ENCODE data around the gene DRD4.

Gene DRD4

DNA sequence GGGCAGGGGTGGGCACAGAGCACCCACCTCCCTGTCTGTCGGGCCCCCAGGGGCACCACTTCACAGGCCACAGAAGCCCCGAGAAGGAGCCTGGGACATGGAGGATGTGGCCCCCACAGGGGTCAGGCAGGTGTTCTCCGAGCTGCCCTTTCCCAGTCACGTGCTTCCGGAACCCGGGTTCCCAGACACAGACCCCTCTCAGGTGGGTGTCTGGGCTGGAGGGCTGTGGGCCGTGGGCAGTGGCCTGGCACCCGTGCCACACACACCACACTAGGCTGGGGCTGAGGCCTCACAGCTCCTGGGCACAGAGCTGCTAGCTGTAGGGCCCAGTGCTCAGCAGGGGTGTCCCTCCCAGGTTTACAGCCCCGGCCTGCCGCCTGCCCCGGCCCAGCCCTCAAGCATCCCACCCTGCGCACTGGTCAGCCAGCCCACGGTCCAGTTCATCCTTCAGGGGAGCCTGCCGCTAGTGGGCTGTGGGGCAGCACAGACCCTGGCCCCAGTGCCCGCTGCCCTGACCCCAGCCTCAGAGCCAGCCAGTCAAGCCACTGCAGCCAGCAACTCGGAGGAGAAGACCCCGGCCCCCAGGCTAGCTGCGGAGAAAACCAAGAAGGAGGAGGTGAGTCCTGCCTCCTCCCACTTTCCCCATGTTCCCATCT lies 26.8 kb upstream of the DRD4 start:
- DNase-seq (ENCODE audit: low read depth) = no peak

DNA sequence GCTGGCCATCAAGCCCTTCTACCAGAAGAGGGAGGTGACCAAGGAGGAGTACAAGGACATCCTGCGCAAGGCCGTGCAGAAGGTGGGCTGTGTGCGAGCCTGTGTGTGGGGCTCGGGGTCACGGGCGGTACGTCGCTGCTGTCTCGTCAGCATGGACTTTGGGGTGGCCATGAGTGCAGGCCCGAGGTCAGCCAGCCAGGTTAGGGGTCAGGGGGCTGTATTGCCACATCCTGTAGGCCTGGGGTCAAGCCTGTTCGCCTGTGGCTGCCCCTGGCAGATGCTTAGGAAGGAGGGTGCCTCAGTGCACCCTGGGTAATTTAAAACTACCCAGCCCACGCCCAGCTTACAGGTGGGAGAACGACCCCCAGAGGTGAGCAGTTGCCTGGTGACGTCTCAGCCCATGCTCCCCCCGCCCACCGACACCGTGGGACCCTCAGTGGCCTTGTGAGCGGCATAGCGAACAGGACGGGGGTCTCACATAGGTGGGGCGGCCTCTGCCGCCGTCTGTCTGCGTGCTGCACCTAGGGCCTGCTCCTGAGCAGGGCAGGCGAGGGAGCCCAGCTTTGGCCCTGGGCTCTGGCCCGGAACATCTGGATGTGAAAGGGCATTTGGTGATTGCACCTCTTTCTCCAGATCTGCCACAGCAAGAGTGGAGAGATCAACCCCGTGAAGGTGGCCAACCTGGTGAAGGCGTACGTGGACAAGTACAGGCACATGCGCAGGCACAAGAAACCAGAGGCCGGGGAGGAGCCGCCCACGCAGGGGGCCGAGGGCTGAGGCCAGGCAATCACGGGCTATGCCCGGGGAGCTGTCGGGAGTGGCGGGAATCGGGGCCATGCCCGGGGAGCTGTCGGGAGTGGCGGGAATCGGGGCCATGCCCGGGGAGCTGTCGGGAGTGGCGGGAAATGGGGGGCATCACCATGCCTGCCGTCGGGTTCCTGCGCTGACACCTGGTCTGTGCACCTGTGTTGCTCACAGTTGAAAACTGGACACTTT lies 25.8 kb upstream of the DRD4 start:
- DNase-seq (ENCODE audit: low read depth) = no peak

DNA sequence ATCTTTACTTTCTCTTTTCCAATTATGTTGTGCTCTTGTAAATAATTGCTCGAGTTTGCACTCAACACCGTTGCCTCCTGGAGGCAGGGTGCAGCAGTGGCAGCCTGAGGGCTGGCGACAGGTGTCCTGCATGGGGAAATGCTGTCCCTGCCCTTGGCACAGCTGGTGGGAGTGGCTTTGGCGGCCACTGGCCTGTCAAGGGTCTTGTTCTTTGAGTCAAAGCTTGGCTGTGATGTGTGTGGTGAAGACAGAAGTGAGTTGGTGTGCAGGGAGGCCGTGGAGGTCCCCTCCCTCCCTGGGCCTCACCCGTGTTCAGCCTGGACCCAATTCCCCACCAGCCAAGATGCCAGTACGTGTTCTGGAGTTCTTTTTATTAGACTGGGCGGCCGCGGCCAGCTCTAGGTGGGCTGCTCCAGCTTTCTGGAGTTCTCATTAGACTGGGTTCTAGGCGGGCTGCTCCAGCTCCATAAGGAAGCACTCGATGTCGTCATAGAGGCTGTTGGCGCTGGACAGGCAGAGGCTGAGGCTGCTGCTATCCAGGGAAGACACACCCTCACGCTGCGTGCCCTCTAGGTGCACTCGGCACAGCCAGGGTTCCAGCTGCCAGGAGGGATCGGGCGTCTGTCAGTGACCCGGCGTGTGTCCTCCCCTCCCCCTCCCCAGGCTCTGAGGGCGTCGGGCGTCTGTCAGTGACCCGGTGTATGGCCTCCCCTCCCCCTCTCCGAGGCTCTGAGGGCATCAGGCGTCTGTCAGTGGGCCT lies 24.7 kb upstream of the DRD4 start:
- no peak for DNase-seq (ENCODE audit: low read depth)

DNA sequence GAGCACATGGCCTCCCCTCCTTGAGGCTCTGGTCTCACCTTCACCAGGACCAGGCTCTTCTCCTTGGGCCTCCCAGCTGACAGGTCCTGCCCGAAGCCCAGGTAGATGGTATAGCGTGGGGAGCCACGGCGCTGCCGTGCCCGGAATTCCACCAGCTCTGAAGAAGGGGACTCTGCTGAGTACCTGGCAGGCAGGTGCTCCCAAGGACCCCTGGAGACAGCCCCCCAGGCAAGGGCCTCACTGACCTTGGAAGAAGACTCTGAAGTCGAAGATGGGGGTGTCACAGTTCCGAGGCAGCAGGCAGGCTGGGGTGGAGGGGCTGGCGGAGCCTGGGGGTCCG lies 24.1 kb upstream of the DRD4 start:
- DNase-seq (ENCODE audit: low read depth) = no peak

DNA sequence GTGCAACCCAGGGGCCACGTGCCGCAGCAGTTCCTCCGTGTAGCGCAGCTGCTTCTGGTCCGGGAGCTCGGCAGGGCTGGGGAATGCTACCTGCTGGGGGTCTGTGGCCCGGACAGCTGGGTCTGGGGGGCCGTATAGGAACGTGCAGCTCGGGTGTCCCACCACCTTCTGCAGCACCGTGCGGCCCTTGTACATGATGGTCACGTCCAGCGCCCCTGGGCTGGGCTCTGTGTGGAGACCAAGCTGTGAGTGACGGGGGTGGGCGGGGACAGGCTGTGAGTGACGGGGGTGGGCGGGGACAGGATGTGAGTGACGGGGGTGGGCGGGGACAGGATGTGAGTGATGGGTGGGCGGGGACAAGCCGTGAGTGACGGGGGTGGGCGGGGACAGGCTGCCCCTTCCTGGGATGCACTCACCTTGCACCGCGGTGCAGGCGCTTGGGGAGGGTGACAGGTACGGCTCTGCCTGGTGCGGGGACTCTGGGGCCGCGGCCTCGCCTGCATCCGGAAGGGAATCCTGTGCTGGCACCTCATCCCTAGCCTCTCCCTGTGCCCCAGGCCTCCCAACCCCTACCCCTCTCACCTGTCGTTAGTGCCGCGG lies 23.6 kb upstream of the DRD4 start:
- DNase-seq (ENCODE audit: low read depth) = no peak

DNA sequence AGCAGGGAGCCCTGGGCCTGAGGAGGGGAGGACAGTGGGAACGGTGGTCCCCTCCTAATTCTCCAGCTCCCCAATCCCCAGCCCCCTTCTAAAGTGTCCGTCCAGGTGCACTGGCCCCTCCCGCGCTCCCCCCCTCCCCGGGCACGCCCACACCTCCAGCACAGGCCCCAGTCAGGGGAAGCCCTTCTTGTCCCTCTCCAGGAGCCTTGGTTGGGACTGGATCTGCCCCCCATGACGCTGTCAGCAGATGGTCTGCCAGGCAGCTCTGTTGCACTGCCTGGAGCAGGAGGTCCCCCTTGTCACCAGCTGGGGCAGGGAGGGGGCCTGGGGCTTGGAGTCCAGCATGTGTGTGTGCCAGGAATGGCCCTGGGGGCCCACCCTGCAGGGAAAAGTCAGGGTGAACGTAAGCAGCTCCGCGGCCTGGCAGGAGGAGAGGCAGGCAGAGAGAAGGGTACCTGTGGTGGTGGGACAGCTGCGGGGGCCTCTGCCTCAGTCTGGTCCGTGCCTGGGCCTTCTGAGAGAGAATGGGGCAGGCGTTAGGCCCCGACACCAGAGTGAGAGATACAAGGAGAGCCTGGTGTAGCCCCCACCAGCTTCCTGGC lies 22.9 kb upstream of the DRD4 start:
- no peak for DNase-seq (ENCODE audit: low read depth)

DNA sequence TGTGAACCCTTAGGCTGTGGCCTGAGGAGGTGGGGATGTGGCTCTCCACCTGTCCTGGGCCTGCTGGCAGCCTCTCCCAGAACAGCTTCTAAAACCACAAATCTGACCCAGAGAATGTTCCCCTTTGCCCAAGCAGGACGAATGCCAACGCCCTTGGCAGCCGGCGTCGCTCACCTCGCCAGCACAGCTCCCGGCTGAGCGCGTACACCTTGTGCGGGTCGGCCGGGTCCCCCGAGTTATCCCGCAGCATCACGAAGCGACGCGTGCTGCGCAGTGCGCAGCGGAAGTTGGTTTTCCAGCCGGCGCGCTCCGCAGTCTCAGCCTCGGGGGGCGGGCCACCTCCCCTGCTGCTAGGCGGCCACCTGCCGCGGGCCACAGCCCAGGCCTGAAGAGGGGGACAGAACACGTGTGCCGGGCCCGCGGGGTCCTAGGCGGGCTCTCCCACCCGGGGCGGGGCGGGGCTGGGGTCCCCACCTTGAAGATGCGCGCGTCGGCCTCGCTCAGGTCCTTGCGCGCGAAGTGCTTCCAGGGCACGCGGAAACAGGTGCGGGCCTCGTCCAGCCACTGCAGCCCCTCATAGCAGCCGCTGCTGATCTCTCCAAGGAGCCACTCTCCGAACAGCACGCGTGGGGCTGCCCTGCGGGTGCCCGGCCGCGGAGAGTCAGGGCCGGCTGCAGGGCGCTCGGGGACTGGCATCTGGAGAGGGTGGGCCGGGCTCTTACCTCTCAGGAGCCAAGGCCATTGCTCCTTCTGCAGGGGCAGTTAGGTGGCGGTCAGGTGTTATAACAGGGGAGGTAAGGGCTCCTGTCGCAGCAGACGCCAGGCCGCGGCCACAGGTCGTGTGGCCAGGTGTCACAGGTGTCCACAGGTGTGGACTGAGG lies 22.2 kb upstream of the DRD4 start:
- DNase-seq (ENCODE audit: low read depth) = no peak

DNA sequence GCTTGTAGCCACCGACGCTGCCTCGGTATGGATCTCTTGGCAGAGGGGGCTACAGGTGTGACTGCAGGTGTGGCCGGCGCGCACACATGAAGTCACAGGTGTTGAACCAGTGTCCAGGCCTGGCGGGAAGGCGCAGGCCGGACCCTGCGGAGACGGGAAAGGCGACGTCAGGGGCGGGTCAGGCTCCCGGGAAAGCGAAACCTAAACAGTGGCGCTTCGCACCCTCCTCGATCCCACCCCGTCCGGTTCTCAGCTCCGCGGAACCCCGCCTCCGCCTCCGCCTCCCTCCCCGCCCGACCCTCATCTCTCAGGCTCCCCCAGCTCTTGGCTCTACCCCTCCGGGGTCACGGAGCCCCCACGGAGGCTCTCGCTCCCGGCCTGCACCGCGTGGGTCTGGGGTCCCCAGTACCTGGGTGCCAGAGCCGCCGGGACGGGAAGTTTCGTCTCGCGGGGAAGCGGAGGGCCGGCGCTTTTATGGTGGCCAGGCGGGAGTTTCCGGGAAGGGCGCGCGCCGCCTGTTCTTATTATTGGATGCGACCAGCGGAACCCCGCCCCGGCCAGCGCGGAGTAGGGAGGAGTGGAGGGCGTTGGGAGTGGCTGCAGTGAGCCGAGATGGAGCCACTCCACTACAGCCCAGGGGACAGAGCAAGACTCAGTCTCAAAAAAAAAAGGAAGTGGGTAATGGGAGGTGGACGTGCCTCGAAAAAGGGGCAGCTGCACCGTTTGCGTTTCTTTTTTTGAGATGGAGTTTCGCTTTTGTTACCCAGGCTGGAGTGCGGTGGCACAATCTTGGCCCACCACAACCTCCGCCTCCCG lies 21.4 kb upstream of the DRD4 start, which contains the start of gene IRF7:
TSS of gene IRF7 (minus strand) at position 447 of the 816 bp plus-strand sequence. CDS start 586 bp downstream, outside the sequence.
- peak; percentile 39 for DNase-seq (ENCODE audit: low read depth)

- no peak for DNase-seq (ENCODE audit: low read depth)
These were observed 20.5 kb upstream of the DRD4 start for GRCh38 chr11:616320-617198.

- DNase-seq (ENCODE audit: low read depth) = no peak
These were observed 19.7 kb upstream of the DRD4 start for GRCh38 chr11:617199-617911.

- DNase-seq (ENCODE audit: low read depth) = no peak
These were observed 19.0 kb upstream of the DRD4 start for GRCh38 chr11:617912-618682.

GRCh38 chr11:618856-619627 lies 18.0 kb upstream of the DRD4 start:
- DNase-seq (ENCODE audit: low read depth) = no peak

DNA sequence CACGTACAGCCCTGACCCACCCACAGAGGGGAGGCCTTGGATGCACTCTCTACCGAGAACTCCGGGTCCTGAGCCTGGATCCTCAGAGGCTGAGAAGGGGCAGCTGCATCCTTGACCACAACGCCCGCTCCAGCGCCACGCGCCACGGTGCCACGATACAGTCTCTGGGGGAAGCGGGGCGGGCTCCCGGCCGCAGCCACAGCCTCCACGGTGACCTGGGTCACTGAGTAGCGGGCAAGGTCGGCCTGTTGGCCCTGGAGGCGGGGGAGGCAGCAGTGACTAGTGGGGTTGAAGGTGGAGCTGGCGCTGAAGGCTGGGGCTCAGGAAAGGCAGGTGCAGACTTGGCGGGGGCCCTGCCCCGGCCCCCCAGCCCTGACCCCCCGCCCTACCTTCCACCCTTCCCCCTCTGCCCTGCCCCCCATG lies 17.4 kb upstream of the DRD4 start:
- no peak for DNase-seq (ENCODE audit: low read depth)

GRCh38 chr11:620201-620600 lies 16.9 kb upstream of the DRD4 start:
- DNase-seq (ENCODE audit: low read depth) = no peak

DNA sequence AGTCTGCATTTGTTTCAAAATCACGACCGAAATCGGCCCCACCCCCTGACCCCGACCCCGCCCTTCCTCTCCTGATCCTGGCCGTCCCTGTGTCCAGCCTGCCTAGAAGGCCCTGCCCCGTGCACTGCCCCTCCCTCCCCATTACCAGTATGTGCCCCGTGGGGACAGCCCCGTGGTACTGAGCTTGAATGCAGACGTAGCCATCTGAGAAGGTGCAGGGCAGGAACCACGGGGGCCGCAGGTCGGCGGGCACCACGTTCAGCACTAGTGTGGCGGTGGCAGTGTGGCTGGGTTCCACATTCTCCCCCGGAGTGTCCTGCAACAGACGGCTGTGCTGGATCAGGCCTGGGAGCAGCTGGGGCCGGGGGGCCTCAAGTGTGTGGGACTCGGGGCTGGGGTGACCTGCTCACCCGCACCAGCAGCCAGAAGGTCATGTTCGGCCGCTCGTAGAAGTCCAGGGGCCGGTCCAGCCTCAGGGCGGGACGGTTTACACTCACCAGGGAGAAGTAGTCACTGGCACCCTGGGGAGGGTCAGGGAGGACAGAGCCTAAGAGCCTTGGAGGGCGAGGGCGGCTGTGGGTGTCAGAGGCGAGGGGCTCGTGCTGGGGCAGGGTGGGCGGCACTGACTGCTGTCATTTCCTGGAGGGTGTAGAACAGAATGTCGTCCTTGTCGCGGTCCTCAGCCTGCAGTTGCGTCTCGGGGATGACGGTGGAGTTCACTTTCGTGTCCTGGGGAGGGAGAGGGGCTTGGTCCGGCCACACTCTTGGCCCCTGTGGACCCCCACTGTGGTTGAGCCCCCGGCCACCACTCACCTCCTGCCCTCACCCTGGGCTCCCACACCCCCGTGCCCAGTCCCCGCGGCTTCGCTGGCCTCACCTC lies 15.9 kb upstream of the DRD4 start:
- no peak for DNase-seq (ENCODE audit: low read depth)

- DNase-seq (ENCODE audit: low read depth) = no peak
These were observed 15.2 kb upstream of the DRD4 start for GRCh38 chr11:621838-622237.
